Neural cell (in vitro differentiated cells): ENCODE data around the gene PKNOX2. TPM values are rescaled to one million over a fixed set of nuclear protein-coding genes. Genes with fewer than 3 reads are reported as not detected.

ENCODE experiments used
- H2AFZ ChIP-seq: fragments of 200-600, 300-800 bp; sonication (generic), shearing (Covaris generic); 2 replicates; pipeline ENCODE4 v1.6.0; 2014; ENCODE audit warnings: low read depth, mild to moderate bottlenecking, antibody characterized with exemption, low read length, moderate library complexity
- H3F3A ChIP-seq: fragments of 200-600 bp; shearing (Covaris generic); 2 replicates; pipeline ENCODE4 v1.6.1; 2016; ENCODE audit warnings: mild to moderate bottlenecking, moderate library complexity, mixed read lengths, antibody characterized with exemption, low read length; ENCODE audit not compliant: insufficient read depth, poor library complexity, severe bottlenecking
- H3K27ac ChIP-seq: fragments of 200-600, 300-800 bp; sonication (generic), shearing (Covaris generic); 2 replicates; pipeline ENCODE4 v1.5.1; 2014; ENCODE audit warnings: mild to moderate bottlenecking, low read length, moderate library complexity
- H3K27me3 ChIP-seq: fragments of 300-800, 200-600 bp; sonication (generic), shearing (Covaris generic); 2 replicates; pipeline ENCODE4 v1.6.0; 2014; ENCODE audit warnings: mild to moderate bottlenecking, low read depth, low read length, moderate library complexity; ENCODE audit not compliant: insufficient read depth
- H3K36me3 ChIP-seq: fragments of 300-800, 200-600 bp; sonication (generic), shearing (Covaris generic); 2 replicates; pipeline ENCODE4 v1.5.1; 2014; ENCODE audit warnings: mild to moderate bottlenecking, antibody characterized with exemption, low read length, moderate library complexity; ENCODE audit not compliant: insufficient read depth
- H3K4me2 ChIP-seq: fragments of 300-800, 200-600 bp; sonication (generic), shearing (Covaris generic); 2 replicates; pipeline ENCODE4 v1.6.0; 2014; ENCODE audit warnings: mild to moderate bottlenecking, low read length
- H3K4me3 ChIP-seq: fragments of 300-800, 200-600 bp; sonication (generic), shearing (Covaris generic); 2 replicates; pipeline ENCODE4 v1.5.1; 2014; ENCODE audit warnings: mild to moderate bottlenecking, low read length, moderate library complexity
- H3K79me2 ChIP-seq: fragments of 200-600 bp; shearing (Covaris generic); replicated peaks from 2 replicates; pipeline ENCODE4 v1.6.0; 2014; ENCODE audit warnings: mild to moderate bottlenecking, low read length, moderate library complexity; ENCODE audit not compliant: insufficient read depth
- H3K9ac ChIP-seq: fragments of 300-800, 200-600 bp; sonication (generic), shearing (Covaris generic); 2 replicates; pipeline ENCODE4 v1.6.1; 2016; ENCODE audit warnings: mild to moderate bottlenecking, low read length, mixed read lengths
- H3K9me2 ChIP-seq: fragments of 200-600 bp; shearing (Covaris generic); 2 replicates; pipeline ENCODE4 v1.6.1; 2016; ENCODE audit warnings: mild to moderate bottlenecking, low read length, mixed read lengths; ENCODE audit not compliant: insufficient read depth
- H3K9me3 ChIP-seq: fragments of 200-600, 300-800 bp; sonication (generic), shearing (Covaris generic); 2 replicates; pipeline ENCODE4 v1.6.1; 2016; ENCODE audit warnings: mild to moderate bottlenecking, mixed run types, low read length, moderate library complexity, mixed read lengths
- H4K20me1 ChIP-seq: fragments of 200-600 bp; shearing (Covaris generic); 2 replicates; pipeline ENCODE4 v1.6.1; 2016; ENCODE audit warnings: mild to moderate bottlenecking, mixed run types; ENCODE audit not compliant: insufficient read depth
- EP300 ChIP-seq: fragments of 450-650 bp; conservative IDR thresholded peaks from 2 replicates; pipeline ENCODE4 v1.6.1; 2014; ENCODE audit warnings: antibody characterized with exemption, mild to moderate bottlenecking, moderate library complexity; ENCODE audit not compliant: poor library complexity, severe bottlenecking
- EZH2 ChIP-seq: fragments of 200-600, 300-800 bp; shearing (Covaris generic), sonication (generic); IDR thresholded peaks from 2 replicates; pipeline ENCODE4 v1.6.1; 2014; ENCODE audit warnings: antibody characterized with exemption, low read length, borderline replicate concordance, mild to moderate bottlenecking; ENCODE audit not compliant: insufficient read depth, poor library complexity, severe bottlenecking
- MXI1 ChIP-seq: fragments of 450-650 bp; conservative IDR thresholded peaks from 2 replicates; pipeline ENCODE4 v1.6.1; 2014; ENCODE audit warnings: antibody characterized with exemption, mild to moderate bottlenecking; ENCODE audit not compliant: poor library complexity, severe bottlenecking
- POLR2AphosphoS5 ChIP-seq: IDR thresholded peaks from 2 replicates; pipeline ENCODE4 v1.6.1; 2012
- RAD21 ChIP-seq: fragments of 450-650 bp; conservative IDR thresholded peaks from 2 replicates; pipeline ENCODE4 v1.6.1; 2014; ENCODE audit warnings: antibody characterized with exemption, mild to moderate bottlenecking, moderate library complexity
- REST ChIP-seq: IDR thresholded peaks from 2 replicates; pipeline ENCODE4 v1.6.1; 2012; ENCODE audit warnings: borderline replicate concordance
- SMC3 ChIP-seq: fragments of 450-650 bp; conservative IDR thresholded peaks from 2 replicates; pipeline ENCODE4 v1.6.1; 2014; ENCODE audit warnings: antibody characterized with exemption, mild to moderate bottlenecking, moderate library complexity; ENCODE audit not compliant: poor library complexity
- TAF1 ChIP-seq: IDR thresholded peaks from 2 replicates; pipeline ENCODE4 v1.6.1; 2012; ENCODE audit warnings: low read depth
- polyA plus RNA-seq: library from polyadenylated mRNA; depleted of rRNA; stranded (reverse); fragments of >200 nt; gene quantifications from 2 replicates; pipeline ENCODE4 v1.2.3, GENCODE V29; 2014
- TF ChIP-seq, protein P1 (sequence below): fragments of 450-650 bp; IDR thresholded peaks from 2 replicates; pipeline ENCODE4 v1.5.1; 2014; ENCODE audit warnings: antibody characterized with exemption, mild to moderate bottlenecking, moderate library complexity; ENCODE audit not compliant: poor library complexity, severe bottlenecking

Gene PKNOX2
- polyA plus RNA-seq, 1 donor from 2014 or later: 0.99 TPM

DNA sequence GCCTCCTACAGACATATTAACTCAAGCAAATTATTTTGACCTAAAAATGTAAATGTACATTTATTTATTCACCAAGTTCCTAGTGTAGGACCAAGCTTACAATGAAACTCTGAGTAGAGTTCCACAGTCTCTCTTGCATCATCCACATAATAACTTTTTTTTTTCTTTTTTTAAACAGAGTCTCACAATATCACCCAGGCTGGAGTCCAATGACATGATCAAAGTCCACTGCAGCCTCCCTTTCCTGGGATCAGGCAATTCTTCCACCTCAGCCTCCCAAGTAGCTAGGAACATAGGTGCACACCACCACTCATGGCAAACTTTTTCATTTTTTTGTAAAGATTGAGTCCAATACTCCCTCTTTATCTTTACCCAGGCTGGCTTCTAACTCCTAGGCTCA is 303.5 kb downstream of the PKNOX2 start:
- no peak overlapping the region for H3K9ac ChIP-seq
- H3K27me3 ChIP-seq: no peaks in the 10 kb centered on the region
- peaks cover 3% of the 10 kb centered on the region for H3K36me3 ChIP-seq
- no peak overlapping the region for H2AFZ ChIP-seq
- H3K4me2 ChIP-seq: no peak overlapping the region
- H3K9me3 ChIP-seq: no peaks in the 10 kb centered on the region
- H3K9me2 ChIP-seq: no peaks in the 10 kb centered on the region
- H3K27ac ChIP-seq: no peak overlapping the region
- TF ChIP-seq TAF1: no peak
- TF ChIP-seq SMC3: no peak
- no peak for TF ChIP-seq MXI1
- H3F3A ChIP-seq: no peaks in the 10 kb centered on the region
- no peaks in the 10 kb centered on the region for H4K20me1 ChIP-seq
- H3K4me3 ChIP-seq: no peak overlapping the region
- peaks cover 12% of the 10 kb centered on the region for H3K79me2 ChIP-seq

GRCh38 chr11:125468852-125469251 is 304.3 kb downstream of the PKNOX2 start:
- Histone ChIP-seq H3K27ac (no peak overlapping the region), H4K20me1 (no peaks in the 10 kb centered on the region), H3F3A (no peaks in the 10 kb centered on the region), H2AFZ (no peak overlapping the region), H3K9ac (no peak overlapping the region), H3K9me3 (no peaks in the 10 kb centered on the region), H3K36me3 (peaks cover 3% of the 10 kb centered on the region), H3K27me3 (no peaks in the 10 kb centered on the region), H3K9me2 (no peaks in the 10 kb centered on the region), H3K4me3 (no peak overlapping the region), H3K4me2 (no peak overlapping the region), H3K79me2 (peaks cover 15% of the 10 kb centered on the region)
- TF ChIP-seq SMC3 (no peak), POLR2AphosphoS5 (no peak), REST (no peak), EZH2 (no peak), MXI1 (no peak), EP300 (no peak), TAF1 (no peak), RAD21 (no peak)
- TF ChIP-seq, protein P1, sequence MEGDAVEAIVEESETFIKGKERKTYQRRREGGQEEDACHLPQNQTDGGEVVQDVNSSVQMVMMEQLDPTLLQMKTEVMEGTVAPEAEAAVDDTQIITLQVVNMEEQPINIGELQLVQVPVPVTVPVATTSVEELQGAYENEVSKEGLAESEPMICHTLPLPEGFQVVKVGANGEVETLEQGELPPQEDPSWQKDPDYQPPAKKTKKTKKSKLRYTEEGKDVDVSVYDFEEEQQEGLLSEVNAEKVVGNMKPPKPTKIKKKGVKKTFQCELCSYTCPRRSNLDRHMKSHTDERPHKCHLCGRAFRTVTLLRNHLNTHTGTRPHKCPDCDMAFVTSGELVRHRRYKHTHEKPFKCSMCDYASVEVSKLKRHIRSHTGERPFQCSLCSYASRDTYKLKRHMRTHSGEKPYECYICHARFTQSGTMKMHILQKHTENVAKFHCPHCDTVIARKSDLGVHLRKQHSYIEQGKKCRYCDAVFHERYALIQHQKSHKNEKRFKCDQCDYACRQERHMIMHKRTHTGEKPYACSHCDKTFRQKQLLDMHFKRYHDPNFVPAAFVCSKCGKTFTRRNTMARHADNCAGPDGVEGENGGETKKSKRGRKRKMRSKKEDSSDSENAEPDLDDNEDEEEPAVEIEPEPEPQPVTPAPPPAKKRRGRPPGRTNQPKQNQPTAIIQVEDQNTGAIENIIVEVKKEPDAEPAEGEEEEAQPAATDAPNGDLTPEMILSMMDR: no peak

DNA sequence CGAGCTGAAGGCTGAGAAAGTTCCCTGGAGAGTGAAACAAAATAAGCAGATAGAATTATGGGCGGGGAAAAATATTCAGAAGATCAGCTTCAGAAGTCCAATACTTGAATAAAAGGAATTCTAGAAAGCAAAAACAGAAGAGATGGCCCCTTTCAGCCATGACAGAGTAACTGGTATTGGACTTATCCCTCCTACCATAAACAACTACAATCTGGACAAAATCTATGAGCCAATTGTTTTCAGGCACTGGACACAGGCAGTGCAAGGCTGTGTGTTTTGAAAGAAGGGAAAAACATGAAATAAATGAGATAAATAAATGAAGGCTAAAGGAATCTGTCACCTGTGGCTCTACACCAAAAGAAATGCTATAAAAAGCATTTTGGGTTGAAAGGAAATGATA is 305.8 kb downstream of the PKNOX2 start:
- H3K4me3 ChIP-seq: no peak overlapping the region
- no peak for TF ChIP-seq TAF1
- TF ChIP-seq SMC3: no peak
- TF ChIP-seq, protein P1: no peak
- no peak for TF ChIP-seq EP300
- no peak for TF ChIP-seq REST
- no peak for TF ChIP-seq RAD21
- no peak for TF ChIP-seq POLR2AphosphoS5
- TF ChIP-seq EZH2: no peak
- TF ChIP-seq MXI1: no peak

More for the DNA sequence above, 305.8 kb downstream of the PKNOX2 start:
- H3F3A ChIP-seq: no peaks in the 10 kb centered on the region
- H3K9me2 ChIP-seq: no peaks in the 10 kb centered on the region
- no peaks in the 10 kb centered on the region for H3K9me3 ChIP-seq
- H3K27me3 ChIP-seq: no peaks in the 10 kb centered on the region
- H3K36me3 ChIP-seq: peaks cover 3% of the 10 kb centered on the region
- H3K9ac ChIP-seq: no peak overlapping the region
- no peaks in the 10 kb centered on the region for H4K20me1 ChIP-seq
- H3K79me2 ChIP-seq: peaks cover 20% of the 10 kb centered on the region
- no peak overlapping the region for H3K27ac ChIP-seq
- no peak overlapping the region for H2AFZ ChIP-seq
- H3K4me2 ChIP-seq: no peak overlapping the region
